GM12891 (cell line): ENCODE results near the gene HMGXB3.

Experiments
- DNase-seq: peaks from one replicate; pipeline ENCODE4 v3.0.0; 2011; ENCODE audit warnings: low spot score; ENCODE audit not compliant: insufficient read length
- FAIRE-seq: peaks from 2 replicates; lab custom pipeline; 2011; peaks lifted over from hg19 to GRCh38; lab: Jason Lieb, UNC
- PAX5 ChIP-seq: IDR thresholded peaks from 2 replicates; pipeline ENCODE4 v1.6.1; 2011; ENCODE audit warnings: low read length, moderate library complexity, mild to moderate bottlenecking; ENCODE audit not compliant: insufficient read depth, severe bottlenecking
- POLR2A ChIP-seq: IDR thresholded peaks from 2 replicates; pipeline ENCODE4 v1.6.1; 2011; ENCODE audit warnings: low read depth, low read length, control low read depth
- POLR2AphosphoS5 ChIP-seq: IDR thresholded peaks from 2 replicates; pipeline ENCODE4 v1.6.1; 2011; ENCODE audit warnings: low read depth, low read length, control low read depth
- POU2F2 ChIP-seq: IDR thresholded peaks from 2 replicates; pipeline ENCODE4 v1.6.1; 2011; ENCODE audit warnings: low read depth, mild to moderate bottlenecking, control low read depth, low read length, moderate library complexity
- SPI1 ChIP-seq: IDR thresholded peaks from 2 replicates; pipeline ENCODE4 v1.6.1; 2011; ENCODE audit warnings: low read depth, low read length, control low read depth
- TAF1 ChIP-seq: IDR thresholded peaks from 2 replicates; pipeline ENCODE4 v1.6.1; 2011; ENCODE audit warnings: low read depth, low read length, control low read depth

The HMGXB3 gene

GRCh38 chr5:150051657-150052195 lies 51.2 kb downstream of the HMGXB3 start:
- FAIRE-seq = no peak
- DNase-seq = no peak
- no peak for TF ChIP-seq SPI1
- no peak for TF ChIP-seq PAX5
- TF ChIP-seq POLR2AphosphoS5 = no peak
- no peak for TF ChIP-seq POLR2A
- TF ChIP-seq TAF1 = no peak
- TF ChIP-seq POU2F2 = no peak

GRCh38 chr5:150052226-150052955 lies 51.9 kb downstream of the HMGXB3 start:
- TF ChIP-seq PAX5 = no peak
- no peak for TF ChIP-seq SPI1
- no peak for TF ChIP-seq TAF1
- no peak for TF ChIP-seq POU2F2
- no peak for TF ChIP-seq POLR2A
- TF ChIP-seq POLR2AphosphoS5 = no peak
- FAIRE-seq = no peak
- DNase-seq = no peak

GRCh38 chr5:150052956-150053712 lies 52.6 kb downstream of the HMGXB3 start:
- DNase-seq = no peak
- no peak for FAIRE-seq
- TF ChIP-seq PAX5 = no peak
- no peak; the same call in 1 of the 2 replicates for TF ChIP-seq POLR2AphosphoS5
- TF ChIP-seq POLR2A = no peak
- no peak for TF ChIP-seq POU2F2
- no peak for TF ChIP-seq SPI1
- TF ChIP-seq TAF1 = no peak

GRCh38 chr5:150053713-150054392 lies 53.3 kb downstream of the HMGXB3 start:
- no peak for FAIRE-seq
- no peak for DNase-seq
- TF ChIP-seq POLR2AphosphoS5 = no peak
- TF ChIP-seq TAF1 = no peak
- TF ChIP-seq POLR2A = no peak
- TF ChIP-seq SPI1 = no peak
- no peak for TF ChIP-seq PAX5
- no peak for TF ChIP-seq POU2F2

- no peak for DNase-seq
- TF ChIP-seq PAX5 (no peak), TAF1 (no peak), POLR2A (no peak), POLR2AphosphoS5 (no peak), SPI1 (no peak), POU2F2 (no peak)
- no peak for FAIRE-seq
These were observed 54.0 kb downstream of the HMGXB3 start for GRCh38 chr5:150054569-150054968.

DNA sequence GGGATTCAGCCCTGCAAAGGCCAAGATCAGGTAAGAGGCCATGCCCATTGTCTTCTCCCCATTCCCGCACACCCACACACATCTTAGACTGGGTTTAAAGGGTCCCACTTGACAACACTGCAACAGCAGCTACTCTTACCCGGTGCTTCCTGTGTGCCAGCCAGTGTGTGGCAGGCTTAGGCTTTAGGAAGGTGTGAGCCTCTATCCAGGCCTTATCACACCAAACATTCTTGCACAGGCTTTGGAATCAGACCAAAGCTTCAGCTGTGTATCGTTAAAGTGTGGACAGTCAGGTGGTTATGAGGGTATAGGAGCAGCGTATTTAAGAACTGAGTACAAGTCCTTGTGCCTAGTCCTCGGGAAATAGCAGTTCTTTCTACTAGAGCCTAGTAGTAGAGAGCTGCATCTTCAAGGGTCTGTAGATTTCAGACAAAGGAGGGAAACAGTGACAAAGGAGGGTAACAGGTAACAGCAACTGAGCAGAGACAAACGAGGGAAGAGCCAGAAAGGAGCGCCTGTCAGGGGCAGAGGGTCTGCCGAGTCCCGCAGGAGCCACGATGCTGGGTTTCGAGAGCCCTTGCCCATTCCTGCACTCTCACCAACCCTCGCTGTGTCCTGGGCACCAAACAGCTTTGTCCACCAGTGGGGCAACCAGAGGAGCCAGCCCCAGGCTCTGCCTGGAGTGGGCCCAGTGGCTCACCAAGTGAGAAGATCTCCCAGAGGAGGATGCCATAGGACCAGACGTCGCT lies 55.0 kb downstream of the HMGXB3 start:
- DNase-seq (no peak), FAIRE-seq (no peak)
- no peak for TF ChIP-seq SPI1
- no peak for TF ChIP-seq PAX5
- TF ChIP-seq POU2F2 = no peak
- TF ChIP-seq POLR2A = no peak
- TF ChIP-seq POLR2AphosphoS5 = no peak
- no peak for TF ChIP-seq TAF1

GRCh38 chr5:150056075-150056443 lies 55.5 kb downstream of the HMGXB3 start:
- TF ChIP-seq PAX5 (no peak), POLR2A (no peak), POLR2AphosphoS5 (no peak), SPI1 (no peak), POU2F2 (no peak), TAF1 (no peak)
- FAIRE-seq = no peak
- DNase-seq = no peak

DNA sequence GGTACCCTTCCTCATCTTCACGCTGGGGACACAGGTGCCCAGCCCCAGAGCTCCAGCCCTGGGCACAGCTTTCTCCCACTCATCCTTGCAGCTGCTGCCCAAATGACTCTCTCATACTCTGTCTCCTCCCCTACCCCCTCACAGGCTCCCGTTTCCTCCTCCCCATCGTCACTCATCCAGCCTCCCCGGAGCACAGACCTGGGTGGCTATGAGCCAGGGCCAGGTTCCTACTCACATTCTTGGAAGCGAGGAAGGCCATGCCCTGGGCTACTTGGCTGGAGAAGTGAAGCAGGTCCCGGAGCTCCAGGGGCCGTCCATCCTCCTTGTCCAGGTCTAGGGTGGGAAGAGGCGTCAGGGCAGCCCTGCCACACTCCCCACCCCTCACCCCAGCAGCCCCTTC lies 56.5 kb downstream of the HMGXB3 start:
- DNase-seq (no peak), FAIRE-seq (no peak)
- TF ChIP-seq TAF1 = no peak
- TF ChIP-seq POLR2A = no peak
- TF ChIP-seq SPI1 = no peak
- no peak for TF ChIP-seq POLR2AphosphoS5
- TF ChIP-seq PAX5 = no peak
- TF ChIP-seq POU2F2 = no peak

DNA sequence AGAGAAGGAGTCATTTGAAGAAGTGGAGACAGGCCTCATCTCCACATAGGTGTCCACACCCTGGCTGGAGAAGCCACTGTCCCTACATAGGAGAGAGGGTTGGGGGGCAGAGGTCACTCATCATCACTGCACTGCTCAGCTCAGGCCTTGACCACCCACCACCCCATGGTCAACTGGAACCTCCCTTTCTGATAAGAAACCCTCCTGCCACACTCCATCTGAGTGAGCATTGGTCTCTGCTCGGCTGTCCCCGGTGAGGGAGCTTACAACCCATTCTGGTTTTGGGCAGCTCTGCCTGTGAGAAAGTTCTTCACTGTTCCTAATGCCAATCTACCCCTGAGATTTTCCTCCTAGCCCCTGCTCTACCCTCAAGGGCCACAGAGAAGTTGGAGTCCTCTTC lies 57.0 kb downstream of the HMGXB3 start:
- DNase-seq (no peak), FAIRE-seq (no peak)
- TF ChIP-seq TAF1 (no peak), POLR2A (no peak), POU2F2 (no peak), SPI1 (no peak), POLR2AphosphoS5 (no peak), PAX5 (no peak)
